Measurements from ENCODE around the gene TMEM45B. TPM values are rescaled to one million over a fixed set of nuclear protein-coding genes. Genes with fewer than 3 reads are reported as not detected.
A peak's percentile ranks its signal among the peaks of the same experiment; 100 is the strongest.
"Not testable (repeated sequence)": the region's sequence is repeated elsewhere in the genome, so short reads cannot be mapped to it uniquely, and the experiment has no call there.

The TMEM45B gene
- 106 TPM for total RNA-seq

DNA sequence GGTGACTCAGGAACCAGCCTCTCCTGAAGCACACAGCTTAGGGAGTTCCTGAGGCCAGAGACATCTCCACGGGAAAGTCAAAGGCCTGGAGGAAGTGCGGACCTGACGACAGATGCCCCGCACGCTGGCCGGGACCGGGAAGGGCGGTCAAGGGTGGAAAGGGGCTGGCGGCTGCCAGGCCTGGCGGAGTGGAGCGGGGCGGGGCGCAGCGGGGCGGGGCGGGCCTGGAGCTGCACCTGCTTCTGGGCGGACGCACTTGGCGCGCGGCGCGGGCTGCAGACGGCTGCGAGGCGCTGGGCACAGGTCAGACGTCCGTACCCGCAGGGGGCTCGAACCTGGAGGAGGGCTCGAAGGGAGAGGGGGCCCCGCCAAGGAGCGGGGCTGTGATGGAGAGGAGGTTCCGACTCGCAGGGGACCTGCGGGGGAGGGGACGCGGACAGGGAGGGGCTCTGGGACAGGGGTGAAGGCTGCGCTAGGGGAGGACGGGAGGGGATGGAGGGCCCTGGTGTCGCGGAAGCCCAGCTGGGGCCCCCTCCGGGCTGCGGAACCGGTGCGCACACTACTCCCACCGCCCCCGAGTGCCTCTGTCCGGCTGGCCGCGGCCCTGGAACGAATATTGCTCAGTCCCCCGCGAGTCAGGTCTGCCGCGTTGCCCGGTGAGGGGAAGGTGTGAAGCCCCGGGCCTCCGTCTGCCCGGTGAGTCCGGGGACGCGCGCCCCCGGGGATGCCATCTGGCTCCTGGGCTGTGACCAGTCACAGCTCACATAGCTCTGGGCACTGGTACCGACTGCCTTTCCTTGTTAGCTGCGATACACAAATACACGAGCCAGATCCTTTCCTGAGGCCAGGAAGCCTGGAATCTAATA lies at the start of gene TMEM45B:
TSS of gene TMEM45B (plus strand) at position 253 of the 866 bp plus-strand sequence. CDS start 36,635 bp downstream, outside the sequence.
- ATAC-seq = peak; percentile 82

DNA sequence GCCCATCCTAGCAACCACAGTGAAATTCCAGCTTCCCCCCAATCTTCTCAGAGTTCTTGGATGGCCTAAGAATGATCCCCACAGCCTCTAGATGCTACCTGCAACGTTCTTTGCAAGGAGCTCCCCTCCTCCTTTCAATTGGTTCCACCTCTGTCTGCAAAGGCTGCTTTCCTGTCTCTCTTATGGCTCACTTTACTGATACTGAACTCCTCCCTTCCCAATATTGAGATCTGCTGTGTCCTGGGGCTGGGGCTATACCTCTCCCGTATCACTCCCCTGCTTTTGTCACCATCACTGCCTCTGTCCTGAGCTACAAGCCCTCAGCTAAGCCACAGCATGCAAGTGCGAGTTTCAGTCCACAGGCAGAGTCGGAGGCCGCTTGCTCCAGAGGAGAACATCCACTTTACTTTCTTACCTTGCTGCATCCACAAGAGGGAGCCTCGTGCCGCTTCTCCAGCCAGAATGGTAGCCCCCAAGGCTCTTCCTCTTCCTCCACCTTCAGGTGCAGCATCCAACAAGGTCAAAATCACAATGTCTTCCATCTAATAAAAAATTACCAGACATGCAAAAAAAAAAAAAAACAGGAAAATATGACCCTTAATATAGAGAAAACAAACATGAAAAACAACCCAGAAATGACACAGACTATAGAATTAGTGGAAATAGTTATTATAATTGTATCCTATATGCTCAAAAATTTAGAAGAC lies 48.6 kb upstream of the TMEM45B start:
- ATAC-seq = peak; percentile 56

DNA sequence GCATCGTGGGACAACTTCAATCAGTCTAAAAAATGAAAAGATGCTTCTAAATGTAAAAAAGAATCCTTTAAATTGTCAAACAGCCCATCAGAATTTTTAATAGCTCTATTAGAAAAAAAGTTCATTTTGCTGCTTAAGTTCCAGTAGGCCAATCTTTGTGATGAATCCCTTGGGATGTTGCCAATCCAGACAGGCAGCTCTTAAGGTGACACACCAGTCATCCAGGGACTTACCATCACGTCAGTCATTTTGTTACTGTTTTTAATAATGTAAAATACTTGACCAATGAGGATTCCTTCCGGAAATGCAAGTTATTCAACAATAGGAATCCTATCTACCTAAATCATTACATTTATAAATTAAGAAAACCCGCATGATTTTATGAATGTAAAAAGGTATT lies 47.8 kb upstream of the TMEM45B start:
- ATAC-seq = no peak

DNA sequence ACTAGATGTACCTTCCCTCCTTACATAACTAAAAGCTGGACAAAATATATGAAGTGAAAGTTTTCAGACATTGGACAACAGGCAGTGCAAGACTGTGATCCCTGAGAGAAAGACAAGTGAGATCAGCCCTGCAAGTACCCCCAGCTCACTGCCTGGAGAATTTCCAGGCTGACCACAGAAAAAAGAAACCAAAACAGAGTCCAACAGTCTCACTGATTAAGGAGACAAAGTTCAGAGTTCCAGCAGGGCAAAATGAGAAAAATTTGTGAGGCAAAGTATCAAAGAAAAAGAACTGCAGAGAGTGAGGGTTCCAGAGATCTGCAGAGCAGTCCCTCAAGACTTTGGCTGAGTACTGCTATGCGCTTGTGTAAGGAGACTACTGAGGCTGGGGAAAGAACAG lies 47.3 kb upstream of the TMEM45B start:
- no peak for ATAC-seq

DNA sequence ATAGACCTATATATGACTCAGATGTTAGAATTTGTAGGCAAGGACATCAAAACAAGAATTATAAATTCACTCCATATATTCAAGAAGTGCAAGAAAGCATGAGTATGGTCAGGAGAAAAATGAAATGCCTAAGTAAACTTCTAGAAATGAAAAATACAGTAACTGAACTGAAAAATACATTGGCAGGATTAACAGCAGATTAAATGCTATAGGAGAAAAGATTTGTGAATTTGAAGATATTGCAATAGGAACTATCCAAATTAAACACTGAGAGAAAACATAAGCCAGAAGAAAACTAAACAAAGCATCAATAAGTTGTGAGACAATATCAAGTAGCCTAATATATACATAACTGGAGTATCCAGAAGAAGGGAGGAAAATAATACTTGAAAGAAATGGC lies 46.6 kb upstream of the TMEM45B start:
- no peak for ATAC-seq

DNA sequence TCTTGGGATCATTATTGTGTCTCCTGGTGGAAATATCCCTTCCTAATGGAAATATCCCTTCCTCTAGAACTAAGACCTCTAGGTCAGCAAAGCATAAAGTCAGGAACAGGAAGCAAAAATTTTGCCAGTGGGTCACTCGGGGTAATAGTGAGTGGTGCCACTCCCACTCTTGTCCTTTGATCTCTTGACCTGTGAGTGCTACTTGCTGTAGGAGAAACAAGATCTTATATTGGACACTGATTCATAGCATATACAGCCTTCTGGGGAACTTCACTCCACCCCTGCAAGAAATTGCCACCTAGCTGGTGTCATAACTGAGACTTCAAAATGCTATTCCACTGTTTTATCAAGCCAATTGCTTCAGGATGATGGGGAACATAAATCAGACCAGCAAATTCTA lies 44.7 kb upstream of the TMEM45B start:
- ATAC-seq = peak; percentile 56

DNA sequence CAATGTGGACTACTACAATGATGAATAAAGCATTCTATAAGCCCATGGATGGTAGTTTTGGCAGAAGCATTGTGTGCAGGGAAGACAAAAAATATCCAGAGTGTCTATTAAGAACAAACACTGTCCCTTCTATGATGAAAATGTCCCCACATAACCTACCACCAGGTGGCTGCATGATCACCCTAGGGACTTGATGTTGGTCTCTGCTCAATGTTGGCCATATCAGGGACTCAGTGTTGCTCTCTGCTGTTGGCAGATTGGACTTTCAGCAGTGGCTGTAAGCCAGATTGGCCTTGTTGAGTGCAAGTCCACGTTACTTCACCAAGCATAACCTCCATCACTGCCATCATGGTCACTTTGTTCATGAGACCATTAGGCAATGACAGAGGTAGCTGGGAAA lies 44.2 kb upstream of the TMEM45B start:
- not testable (repeated sequence) for ATAC-seq

DNA sequence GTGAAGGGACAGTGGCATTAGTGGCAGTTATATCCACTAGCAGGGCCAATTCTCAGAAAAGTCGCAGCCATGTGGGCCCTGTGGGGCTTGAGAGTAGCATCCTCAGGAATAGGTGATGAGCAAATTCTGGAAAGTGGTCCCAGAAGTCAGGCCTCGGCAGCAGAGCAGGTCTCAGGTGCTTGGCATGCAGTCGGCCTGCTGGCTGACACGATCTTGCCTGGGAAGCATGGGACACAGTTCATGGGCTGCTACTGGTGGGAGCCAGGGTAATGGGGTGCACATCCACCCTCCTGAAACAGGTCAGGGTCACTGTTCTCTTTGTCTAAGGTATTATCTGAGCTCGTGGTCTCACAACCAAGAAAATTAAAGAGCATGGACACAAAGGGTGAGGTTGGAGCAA lies 36.8 kb upstream of the TMEM45B start:
- ATAC-seq = no peak

DNA sequence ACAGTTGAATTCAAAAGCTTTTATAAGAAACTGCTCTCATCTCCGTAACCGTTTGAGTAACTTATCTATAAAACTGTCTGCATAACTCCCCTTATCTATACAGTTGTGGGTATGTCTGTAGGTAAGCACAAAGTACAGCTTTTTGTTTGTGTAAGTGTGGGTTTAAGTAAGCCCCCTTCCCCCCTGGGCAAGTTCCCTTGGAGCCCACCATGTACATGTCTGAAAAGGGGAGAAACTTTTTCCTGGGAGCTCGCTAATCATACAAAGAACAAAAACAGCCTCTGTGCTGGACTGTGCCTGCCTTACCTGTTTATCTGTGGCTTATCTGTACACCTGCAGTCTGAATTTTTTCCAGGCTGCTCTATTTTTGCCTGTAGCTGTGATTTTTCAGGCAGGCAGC lies 36.3 kb upstream of the TMEM45B start:
- no peak for ATAC-seq

DNA sequence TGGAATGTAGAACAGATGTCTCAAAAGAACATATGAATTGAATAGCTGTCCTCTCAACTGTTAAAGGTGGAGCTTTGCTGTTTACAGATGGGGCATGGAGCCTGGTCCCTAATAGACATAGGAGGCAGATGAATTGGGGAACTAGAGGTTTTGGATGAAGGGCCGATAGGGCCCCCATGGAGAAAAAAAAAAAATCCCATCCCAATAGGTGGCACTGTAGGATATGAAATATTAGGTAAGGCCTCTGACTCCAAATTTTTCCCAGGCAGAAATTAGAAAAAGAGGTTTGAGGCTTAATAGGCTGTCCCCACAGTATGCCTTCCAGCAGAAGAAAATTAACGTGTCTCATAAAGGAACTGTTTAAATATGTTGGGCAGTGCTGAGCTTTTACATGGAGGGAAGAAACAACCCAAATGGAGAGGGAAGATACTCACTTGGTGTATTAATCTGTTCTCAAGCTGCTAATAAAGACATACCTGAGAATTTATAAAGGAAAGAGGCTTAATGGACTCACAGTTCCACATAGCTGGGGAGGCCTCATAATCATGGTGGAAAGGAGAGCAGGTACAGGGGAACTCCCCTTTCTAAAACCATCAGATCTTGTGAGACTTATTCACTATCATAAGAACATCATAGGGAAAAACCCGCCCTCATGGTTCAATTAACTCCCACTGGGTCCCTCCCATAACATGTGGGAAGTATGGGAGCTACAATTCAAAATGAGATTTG lies 30.1 kb upstream of the TMEM45B start:
- ATAC-seq = peak; percentile 51

DNA sequence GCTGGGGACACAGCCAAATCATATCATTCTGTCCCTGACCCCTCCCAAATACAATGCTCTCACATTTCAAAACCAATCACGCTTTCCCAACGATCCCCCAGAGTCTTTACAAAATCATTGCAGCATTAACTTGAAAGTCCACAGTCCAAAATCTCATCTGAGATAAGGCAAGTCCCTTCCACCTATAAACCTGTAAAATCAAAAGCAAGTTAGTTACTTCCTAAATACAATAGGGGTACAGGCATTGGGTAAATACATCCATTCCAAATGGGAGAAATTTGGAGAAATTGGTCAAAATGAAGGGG lies 29.6 kb upstream of the TMEM45B start:
- ATAC-seq = not testable (repeated sequence)

DNA sequence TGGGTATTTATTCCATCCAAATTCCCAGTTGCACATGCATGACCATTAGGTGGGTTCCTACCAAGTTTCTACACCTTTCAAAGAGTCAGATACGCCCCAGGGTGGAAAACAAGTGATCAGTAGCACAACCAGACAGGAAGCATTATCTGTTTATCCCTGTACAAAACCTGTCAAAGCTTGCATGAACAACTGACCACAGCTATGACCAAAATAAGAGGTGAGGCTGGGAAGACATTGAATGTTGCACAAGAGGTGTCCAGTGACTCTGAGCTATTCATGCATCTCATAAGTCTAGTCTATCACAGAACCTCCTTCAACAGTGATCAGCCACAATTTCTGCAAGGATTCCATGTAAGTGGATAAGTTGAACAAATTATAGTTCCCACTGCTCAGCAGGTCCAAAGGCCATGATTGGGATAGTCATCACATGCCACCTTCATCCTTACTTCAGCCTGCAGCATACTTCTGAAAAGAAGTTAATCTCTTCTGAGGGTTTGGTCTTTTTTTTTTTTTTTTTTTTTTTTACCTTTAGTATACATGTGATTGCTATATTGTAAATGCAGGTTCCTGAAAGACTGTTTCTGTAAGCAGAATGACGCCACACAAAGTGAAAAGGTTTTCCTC lies 28.0 kb upstream of the TMEM45B start:
- ATAC-seq = peak; percentile 80

DNA sequence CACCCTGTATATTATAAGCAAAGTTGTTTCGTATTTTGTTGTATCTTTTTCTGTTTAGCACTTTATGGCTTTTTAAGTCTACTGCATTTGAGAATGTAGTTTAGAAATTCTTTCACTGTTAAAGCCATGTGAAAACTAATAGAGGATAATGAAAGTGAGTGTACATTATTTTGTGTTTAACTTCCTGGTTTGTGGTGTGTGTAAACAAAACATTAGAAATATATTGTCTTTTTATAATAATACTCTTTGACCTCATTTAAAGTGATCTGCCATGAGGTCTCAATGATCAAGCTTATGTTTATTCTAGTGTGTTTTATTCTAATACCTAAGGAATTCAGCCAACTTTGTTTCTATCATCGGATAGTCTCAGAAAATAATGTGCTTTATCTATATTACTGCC lies 27.4 kb upstream of the TMEM45B start:
- no peak for ATAC-seq

DNA sequence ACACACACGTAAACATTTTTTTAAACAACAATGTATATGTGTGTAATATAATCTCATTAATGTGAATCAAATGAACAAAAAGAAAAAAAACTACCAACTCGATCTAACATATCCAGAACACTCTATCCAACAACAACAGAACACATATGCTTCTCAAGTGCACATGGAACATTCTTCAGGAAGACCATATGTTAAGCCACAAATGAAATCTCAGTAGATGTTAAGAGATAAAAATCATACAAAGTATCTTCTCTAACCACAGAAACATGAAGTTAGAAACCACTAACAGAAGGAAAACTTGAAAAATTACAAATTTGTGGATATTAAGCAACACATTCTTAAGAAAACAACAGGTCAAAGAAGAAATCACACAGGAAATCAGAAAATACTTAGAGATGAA lies 25.5 kb upstream of the TMEM45B start:
- no peak for ATAC-seq

DNA sequence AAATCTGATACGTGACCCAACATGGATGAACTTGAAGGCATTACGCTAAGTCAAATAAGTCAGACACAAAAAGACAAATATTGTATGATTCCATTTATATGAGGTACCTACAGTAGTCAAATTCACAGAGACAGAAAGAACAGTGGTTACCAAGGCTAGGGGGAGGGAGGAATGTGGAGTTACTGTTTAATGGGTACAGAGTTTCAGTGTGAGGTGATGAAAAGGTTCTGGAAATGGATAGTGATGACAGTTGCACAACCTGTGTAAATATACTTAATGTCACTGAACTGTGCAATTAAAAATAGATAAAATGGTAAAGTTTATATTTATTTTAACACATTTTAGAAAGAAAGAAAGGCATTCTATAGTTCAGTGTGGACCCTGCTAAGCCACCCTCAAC lies 24.1 kb upstream of the TMEM45B start:
- ATAC-seq = no peak

DNA sequence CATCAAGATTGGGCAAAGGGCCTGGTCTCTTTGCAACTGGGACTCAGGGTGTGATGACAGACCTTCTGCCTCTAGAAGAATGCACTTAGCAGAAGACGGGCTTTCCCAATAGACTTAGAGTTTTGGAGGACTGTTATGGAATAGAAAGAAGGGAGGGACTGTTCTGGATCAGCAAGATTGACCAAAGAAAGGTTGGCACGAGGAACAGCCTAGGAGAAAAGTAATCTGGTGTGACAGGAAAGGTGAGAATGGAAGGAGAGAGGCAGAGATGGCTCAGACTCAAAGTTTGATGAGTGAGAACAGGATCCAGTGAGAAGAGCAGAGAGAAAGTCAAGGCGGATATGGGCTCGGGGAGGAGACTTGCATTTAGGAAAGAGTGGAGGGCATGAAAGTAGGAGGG lies 23.0 kb upstream of the TMEM45B start:
- peak; percentile 84 for ATAC-seq

DNA sequence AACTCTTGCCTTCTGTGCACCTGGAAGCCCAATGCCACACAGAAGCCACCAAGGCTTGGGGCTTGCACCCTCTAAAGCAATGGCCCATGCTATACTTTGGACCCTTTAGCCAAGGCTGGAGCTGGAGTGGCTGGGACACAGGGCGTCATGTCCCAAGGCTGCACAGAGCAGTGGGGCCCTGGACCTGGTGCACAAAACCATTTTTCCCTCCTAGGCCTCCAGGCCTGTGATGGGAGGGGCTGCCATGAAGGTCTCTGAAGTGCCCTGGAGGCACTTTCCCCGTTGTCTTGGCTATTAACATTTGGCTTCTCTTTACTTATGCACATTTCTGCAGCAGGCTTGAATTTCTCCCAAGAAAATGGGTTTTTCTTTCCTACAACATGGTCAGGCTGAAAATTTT lies 20.6 kb upstream of the TMEM45B start:
- no peak for ATAC-seq

DNA sequence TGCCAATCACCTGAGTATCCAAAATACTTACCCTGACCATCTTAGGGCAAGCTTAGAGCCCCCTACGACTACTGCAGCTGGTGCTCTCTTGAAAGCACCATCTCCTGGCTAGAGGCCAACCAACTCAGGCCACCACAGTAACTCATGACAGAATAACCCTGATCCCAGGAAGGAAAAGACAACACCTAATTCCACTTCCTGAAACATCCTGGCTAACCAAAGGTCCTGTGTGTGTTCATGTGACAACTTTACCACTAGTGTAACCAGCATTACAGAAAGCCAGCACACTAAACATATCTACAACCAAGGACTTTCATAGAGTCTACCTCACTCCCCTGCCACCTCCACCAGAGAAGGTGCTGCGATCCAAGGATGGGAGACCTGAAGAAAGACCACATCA lies 17.4 kb upstream of the TMEM45B start:
- ATAC-seq = no peak

DNA sequence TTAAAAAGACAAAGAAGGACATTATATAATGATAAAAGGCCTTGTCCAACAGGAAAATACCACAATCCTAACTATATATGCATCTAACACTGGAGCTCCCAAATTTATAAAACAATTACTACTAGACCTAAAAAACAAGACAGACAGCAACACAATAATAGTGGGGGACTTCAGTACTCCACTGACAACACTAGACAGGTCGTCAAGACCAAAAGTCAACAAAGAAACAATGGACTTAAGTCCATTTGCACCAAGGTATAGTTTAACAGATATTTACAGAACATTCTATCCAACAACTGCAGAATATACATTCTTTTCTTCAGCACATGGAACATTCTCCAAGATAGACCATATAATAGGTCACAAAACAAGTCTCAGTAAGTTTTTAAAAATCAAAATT lies 15.5 kb upstream of the TMEM45B start:
- ATAC-seq = not testable (repeated sequence)

DNA sequence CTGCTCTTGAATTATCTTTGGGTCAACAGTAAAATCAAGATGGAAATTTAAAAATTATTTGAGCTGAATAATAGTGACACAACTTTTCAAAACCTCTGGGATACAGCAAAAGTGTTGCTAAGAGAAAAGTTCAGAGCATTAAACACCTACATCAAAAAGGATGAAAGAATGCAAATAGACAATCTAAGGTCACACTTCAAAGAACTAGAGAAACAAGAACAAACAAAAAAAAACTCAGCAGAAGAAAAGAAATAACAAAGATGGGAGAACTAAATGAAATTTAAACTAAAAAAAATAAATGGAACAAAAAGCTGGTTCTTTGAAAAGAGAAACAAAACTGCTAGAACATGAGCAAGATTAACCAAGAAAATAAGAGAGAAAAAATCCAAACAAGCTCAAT lies 15.0 kb upstream of the TMEM45B start:
- ATAC-seq = no peak

DNA sequence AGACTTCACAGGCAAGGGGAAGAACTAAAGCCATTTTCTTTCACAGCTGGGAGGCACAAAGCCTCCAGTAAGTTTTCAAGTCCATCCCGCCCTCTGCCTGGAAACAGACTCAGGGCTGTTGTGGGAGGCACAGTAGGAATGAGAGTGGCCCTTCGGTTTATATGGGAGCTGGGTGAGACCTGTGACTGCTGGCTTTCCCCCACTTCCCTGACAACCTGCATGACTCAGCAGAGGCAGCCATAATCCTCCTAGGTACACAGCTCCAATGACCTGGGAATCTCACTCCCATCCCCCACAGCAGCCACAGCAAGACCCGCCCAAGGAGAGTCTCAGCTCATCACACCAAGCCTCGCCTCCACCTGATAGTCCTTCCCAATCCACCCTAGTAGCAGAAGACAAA lies 12.1 kb upstream of the TMEM45B start:
- peak; percentile 76 for ATAC-seq

DNA sequence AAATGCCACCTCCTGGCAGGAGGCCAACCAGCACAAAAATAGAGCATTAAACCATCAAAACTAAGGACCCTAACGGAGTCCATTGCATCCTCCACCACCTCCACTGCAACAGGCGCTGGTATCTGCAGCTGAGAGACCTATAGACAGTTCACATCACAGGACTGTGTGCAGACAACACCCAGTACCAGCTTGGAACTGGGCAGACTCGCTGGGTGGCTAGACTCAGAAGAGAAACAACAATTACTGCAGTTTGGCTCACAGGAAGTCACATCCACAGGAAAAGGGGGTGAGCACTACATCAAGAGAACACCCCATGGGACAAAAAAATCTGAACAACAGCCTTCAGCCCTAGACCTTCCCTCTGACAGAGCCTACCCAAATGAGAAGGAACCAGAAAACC lies 11.6 kb upstream of the TMEM45B start:
- peak; percentile 89 for ATAC-seq

DNA sequence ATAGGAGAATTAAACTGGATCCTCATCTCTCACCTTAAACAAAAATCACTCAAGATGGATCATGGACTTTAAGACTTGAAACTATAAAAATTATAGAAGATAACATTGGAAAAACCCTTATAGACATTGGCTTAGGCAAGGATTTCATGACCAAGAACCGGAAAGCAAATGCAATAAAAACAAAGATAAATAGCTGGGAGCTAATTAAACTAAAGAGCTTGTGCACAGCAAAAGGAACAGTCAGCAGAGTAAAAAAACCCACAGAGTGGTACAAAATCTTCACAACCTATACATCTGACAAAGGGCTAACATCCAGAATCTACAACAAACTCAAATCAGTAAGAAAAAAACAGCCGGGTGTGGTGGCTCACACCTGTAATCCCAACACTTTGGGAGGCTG lies 7.4 kb upstream of the TMEM45B start:
- not testable (repeated sequence) for ATAC-seq
